HG02610 (cell line): ENCODE data around the gene CATSPER3.
"Not testable (repeated sequence)": the region's sequence is repeated elsewhere in the genome, so short reads cannot be mapped to it uniquely, and the experiment has no call there.

Experiments used
- ATAC-seq: cut with Tn5 transposase; IDR thresholded peaks from one replicate; pipeline ENCODE4 v1.9.1; 2021; ENCODE audit warnings: mild to moderate bottlenecking, moderate library complexity; ENCODE audit not compliant: unreplicated experiment

CATSPER3 gene

DNA sequence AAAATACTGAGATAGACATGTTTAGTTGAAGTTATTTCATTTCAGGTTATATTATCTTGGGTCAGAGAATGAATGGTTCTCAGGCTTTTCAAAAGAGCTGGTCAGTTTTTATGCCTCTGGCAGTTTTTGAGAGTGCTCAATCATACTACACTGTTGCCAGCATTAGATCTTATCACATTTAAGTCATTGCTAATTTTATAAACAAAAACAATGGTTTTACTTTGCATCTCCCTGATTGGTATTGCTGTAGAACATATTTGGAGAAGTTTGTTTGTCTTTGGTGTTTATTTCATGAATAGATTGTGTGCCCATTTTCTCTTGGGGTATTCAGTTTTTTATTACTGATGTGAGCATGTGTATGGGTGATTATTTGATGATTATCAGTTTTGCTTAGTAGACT lies 1.5 kb downstream of the CATSPER3 start:
- no peak for ATAC-seq

DNA sequence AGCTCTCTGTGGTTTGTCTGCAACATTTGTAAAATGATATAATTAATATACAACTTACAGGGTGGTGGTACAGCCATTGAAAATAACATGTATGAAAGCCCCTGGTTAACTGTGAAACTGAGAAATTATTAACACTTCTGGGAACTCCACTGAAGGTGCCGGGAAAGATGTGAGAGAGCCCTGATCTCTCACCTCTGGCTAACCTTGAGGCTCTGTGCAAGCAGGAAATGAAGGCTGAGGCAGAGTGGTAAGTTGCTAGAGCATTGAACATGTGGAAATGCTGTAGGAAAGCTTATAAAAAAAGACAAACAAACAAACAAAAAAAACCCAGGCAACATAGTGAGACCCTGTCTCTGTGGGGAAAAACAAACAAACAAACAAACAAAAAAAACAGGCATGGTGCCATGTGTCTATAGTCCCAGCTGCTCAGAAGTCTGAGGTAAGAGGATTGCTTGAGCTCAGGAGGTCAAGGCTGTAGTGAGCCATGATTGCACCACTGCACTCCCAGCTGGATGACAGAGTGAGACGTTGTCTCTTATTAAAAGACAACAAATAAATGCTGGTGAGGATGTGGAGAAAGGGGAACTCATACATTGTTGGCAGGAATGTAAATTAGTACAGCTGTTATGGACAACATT lies 7.5 kb downstream of the CATSPER3 start:
- no peak for ATAC-seq

GRCh38 chr5:134975843-134976242 lies 8.1 kb downstream of the CATSPER3 start:
- ATAC-seq, result no peak

GRCh38 chr5:134976841-134977240 lies 9.1 kb downstream of the CATSPER3 start:
- no peak for ATAC-seq

DNA sequence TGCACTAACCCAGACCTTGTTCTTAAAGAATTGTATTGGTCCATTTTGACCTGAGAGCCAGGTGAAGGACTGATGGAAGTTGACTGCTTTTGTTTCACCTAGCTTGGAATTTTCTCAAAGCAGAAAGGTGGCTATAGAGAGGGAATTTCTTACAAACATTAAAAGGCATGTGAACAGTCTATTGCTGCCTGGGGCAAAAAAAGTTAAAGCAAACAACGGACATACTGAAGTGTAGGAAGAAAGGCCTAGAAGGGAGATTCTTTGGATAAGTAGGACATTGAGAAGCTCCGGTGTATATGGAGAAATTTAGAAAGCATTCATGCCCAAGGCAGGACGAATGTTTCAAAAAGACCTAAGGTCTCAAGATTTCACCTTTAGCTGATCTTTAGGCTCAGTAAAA lies 11.7 kb downstream of the CATSPER3 start:
- no peak for ATAC-seq

GRCh38 chr5:134982230-134982629 lies 14.5 kb downstream of the CATSPER3 start:
- ATAC-seq, result no peak

DNA sequence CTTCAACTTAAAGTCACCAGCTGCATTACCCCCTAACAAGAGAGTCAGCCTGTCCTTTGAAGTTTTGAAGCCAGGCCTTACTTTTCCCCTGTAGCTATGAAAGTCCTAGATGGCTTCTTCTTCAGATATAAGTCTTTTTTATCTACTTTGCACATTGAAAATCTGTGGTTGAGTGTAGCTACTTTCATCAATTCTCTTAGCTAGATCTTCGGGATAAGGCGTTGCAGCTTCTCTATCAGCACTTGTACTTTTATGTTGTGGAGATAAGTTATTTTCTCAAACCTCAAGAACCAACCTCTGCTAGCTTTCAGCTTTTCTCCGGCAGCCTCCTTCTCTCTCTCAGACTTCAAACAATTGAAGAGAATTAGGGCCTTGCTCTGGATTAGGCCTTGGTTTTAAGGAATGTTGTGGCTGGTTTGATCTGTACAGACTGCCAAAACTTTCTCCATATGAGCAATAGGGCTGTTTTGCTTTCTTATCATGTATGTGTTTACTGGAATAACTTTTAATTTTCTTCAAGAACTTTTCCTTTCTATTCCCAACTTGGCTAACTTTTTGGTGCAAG lies 21.6 kb downstream of the CATSPER3 start:
- no peak for ATAC-seq

DNA sequence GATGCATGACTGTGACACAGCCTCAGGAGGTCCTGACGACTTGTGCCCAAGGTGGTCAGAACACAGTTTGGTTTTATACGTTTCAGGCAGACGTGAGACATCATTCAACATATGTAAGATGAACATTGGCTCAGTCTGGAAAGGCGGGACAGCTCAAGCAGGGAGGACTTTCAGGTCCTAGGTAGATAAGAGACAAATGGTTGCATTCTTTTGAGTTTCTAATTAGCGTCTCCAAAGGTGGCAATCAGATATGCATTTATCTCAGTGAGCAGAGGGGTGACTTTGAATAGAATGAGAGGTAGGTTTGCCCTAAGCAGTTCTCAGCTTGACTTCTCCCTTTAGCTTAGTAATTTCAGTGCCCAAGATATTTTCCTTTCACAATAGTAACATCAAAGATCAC lies 22.5 kb downstream of the CATSPER3 start:
- ATAC-seq, result not testable (repeated sequence)

GRCh38 chr5:134992148-134992547 lies 24.4 kb downstream of the CATSPER3 start:
- no peak for ATAC-seq

- no peak for ATAC-seq
Observed at GRCh38 chr5:134993161-134993560, 25.5 kb downstream of the CATSPER3 start.

GRCh38 chr5:134994560-134995156 lies 27.0 kb downstream of the CATSPER3 start:
- ATAC-seq, result no peak

DNA sequence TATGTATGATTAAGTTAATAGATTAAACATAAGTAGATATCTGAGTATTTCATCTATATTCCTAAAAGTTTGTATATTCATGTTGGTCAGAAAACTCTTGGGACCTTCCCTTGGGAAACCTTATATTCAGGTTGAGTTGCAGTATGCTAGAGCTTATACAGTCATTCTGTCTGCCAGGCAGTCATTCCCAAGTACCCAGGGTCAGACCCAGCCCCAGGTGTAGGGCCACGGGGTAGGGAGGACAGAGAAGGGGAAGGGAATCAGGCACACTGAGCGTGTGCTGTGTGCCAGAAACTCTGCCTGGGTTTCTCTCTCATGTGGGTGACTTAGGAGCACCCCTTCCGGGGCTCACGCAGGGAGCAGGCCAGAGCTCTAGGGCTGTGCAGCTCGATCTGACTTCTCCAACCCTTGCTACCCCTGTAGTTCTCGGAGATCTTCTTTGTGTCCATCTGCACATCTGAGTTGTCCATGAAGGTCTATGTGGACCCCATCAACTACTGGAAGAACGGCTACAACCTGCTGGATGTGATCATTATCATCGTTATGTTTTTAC lies 28.2 kb downstream of the CATSPER3 start:
- ATAC-seq, result no peak

DNA sequence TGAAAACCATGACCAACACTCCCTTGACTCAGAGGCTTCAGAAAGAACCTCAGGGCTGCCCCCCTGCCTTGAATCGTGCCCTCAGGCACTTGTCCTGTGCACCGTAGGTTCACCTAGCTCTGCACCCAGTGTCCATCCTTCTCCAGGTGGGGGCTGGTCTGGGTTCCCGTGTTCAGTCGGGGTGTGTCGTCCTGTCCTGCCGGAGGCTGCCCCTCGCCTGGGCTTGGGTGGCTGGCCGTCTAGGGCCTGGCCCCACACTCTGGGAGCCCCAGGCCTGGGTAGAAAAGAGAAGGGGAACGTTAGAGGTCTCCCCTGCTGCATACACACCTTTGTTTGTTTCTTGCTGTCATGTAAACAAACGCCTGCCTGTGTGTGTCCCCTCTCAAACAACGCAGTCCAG lies 29.3 kb downstream of the CATSPER3 start:
- ATAC-seq, result no peak

DNA sequence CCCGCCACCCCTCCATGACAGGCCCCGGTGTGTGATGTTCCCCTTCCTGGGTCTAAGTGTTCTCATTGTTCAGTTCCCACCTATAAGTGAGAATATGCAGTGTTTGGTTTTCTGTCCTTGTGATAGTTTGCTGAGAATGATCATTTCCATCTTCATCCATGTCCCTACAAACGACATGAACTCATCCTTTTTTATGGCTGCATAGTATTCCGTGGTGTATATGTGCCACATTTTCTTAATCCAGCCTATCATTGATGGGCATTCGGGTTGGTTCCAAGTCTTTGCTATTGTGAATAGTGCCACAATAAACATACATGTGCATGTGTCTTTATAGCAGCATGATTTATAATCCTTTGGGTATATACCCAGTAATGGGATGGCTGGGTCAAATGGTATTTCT lies 30.4 kb downstream of the CATSPER3 start:
- ATAC-seq, result not testable (repeated sequence)

DNA sequence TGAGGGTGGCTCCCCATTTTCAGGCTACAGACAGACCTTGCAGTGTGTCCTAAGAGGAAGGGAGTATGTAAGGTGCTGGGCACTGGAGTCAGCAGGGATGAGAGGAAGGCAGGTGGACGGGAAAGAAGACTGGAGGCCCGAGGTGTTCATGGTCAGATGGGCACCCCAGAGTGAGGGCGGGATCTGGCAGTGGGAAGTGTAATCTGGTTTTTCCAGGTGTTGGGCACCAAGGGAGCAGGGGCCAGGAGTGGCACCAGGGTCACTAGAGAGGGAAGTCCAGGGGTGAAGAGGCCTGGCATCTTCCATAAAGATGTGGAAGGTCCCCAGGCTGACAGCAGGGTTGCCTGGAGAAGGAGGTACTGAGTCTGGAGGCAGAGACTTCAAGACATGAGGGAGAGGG lies 36.7 kb downstream of the CATSPER3 start:
- ATAC-seq, result no peak

GRCh38 chr5:135005076-135005475 lies 37.4 kb downstream of the CATSPER3 start:
- ATAC-seq, result no peak

DNA sequence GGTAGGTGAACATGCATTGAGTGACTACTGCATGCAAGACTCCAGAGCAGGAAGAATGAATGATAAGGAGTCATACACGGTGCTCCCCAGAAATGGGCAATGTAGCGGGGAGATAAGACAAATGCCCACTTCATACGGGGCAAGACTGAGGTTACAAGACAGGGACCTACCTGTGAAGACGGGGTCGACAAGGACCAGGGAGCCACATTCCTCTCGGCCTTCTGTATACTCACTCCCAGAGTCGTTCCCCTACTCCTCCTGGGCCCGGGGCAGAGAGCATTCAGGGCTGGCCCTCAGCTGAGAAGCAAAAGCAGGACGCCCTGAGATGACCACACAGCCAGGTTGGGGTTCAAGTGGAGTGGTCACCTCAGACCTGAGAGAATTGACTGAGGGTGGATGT lies 39.6 kb downstream of the CATSPER3 start:
- no peak for ATAC-seq

DNA sequence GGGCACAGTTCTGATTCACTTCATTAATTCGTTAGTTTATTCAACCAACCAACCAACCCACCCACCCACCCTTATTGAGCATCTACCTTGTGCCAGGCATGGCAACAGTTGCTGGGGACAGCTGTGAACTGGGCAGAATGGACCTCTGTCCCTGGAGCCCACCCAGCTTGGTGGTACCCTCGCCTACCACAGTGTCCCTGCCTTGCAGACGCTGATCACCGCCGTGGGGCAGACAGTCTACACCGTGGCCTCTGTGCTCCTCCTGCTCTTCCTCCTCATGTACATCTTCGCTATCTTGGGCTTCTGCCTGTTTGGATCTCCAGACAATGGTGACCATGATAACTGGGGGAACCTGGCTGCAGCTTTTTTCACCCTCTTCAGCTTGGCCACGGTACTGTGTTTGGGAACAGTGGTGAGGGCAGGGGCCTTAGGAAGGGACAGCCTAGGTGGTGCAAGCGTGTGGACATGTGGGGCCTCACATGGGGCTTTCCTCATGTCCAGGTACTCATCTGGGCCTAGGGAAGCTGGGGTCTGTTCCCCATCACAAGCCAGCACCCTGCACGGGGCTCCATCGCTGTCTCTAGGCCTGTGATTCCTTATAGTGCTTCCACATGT lies 40.1 kb downstream of the CATSPER3 start:
- ATAC-seq, result no peak

DNA sequence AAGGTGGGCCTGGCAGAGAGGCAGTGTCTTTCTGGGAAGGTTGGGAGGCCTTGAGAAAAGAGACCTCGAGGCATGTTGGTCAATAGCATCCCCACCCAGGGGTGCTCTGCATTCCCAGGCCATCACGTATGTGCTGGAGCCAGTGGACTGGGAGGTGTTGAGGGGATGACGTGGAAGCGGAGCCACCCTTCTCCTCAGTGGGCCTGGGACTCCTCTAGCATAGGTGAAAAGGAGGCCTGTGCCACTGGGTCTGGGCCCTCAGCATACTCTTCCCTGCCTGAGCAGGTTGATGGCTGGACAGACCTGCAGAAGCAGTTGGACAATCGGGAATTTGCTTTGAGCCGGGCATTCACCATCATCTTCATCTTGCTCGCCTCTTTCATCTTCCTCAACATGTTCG lies 40.8 kb downstream of the CATSPER3 start:
- ATAC-seq, result no peak

DNA sequence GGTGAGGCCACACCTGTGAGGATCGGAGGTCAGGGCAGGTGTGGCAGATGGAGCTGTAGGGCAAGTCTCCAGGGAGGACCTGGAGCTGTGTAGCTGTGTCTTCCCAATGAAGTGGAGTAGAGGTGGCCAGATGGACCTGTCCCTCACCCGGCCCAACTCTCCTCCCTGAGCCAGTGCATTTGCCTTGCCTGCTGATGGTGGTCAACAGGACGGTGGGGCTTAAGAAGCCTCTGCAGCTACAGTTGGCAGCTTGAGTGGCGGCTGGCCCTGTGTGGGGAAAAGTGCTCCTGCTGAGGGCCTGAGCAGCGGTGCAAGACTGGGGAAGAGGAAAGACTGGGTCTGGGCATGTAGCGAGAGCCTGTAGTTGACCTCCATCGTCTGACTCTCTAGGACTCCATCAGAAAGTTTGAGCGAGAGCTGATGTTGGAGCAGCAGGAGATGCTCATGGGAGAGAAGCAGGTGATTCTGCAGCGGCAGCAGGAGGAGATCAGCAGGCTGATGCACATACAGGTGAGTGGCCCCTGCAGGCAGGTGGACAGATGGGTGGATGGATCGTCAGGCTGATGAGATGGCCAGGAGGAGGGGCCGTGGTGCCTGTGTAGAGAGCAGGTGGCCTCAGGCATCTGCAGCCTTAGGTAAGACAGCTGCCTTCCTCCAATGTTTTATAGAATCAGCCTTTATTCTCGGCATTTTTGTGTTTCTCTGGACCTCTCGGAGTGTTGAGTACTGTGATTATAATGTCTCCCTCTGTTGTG lies 41.5 kb downstream of the CATSPER3 start:
- ATAC-seq, result no peak
